NCI-H2081 treated with DMSO at 0.1 percent for 48 hours (cell line): Measurements from ENCODE around the gene BSN.

Experiments used
- DNase-seq: peaks from one replicate; lab custom pipeline; 2025; lab: John Stamatoyannopoulos, UW

Gene BSN

DNA sequence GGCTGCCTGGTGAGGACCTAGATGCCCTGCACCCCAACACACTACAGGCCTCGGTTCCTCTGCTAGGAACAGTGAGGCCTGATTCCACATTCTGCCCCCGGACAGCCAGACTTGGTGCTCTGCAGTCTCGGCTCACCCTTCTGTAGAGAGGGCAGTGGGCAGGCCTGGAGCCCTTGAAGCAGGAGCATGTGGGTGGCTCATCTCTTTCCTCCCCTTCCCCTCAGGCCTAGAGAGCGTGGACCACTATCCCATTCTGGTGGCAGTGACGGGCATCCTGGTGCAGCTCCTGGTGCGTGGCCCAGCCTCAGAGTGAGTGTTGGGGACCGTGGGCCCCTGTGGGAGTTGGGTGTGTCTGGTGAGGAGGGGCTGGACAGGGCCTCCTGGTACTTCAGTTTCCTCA is 161.9 kb downstream of the BSN start:
- DNase-seq = no peak

DNA sequence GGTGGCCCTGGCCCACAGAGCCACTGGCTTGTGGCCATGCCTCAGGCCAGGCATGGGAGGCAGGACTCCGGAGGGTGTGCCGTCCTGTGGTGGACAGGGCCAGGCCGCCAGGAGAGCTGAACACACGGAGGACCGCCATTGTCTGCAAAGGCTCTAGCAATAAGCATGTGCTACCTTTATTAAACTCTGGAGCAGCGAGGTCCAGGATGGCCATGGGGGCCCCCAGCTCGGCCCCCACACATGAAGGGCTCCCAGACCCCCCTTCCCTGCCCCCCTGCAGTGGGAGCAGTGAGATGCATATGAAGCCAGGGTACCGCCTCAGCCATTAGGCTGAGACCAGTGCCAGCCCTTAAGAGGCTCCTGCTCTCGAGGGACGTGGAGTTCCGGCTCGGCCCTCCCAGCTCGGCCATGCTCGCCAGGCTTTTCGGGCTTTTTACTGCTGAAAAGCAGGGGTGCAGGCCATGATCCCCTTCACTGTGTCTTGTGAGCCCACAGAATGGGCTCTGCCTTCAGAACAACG is 162.5 kb downstream of the BSN start:
- no peak for DNase-seq

DNA sequence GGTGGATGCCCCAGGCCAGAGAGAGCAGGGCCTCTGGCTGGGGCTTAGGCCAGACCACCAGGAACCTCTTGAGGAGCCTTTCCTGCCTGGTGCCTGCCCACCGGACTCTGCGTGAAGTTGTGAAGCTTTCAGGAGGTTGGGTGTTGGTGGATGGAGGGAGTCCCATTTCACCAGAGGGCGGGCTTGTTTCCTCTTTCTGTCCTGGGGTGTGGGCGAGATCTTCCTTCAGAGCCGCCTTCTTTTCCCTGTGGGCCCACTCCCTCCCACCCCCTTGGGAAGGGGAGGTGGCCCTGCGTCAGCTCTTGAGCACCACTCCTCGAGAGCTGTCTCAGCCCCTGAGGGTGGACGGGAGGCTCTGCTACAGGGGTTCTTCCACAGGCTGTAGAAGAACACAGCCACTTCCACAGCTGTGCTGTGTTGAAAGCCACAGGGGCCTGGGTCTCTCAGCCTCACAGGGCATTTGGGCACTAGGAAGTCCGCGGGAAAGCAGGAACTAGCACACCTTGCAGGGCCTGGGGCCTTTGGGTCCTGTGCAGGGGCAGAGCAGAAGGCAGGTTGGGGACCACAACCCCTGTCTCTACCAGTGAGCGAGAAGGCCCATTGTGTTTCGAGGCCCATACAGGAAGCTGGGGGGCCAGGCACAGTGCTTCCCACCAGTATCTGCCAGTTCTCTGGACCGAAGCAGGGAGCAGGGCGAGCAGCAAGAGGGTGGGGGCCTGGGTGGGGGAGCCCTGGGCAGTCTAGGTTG is 163.1 kb downstream of the BSN start:
- no peak for DNase-seq

GRCh38 chr3:49717959-49718857 is 163.9 kb downstream of the BSN start:
- no peak for DNase-seq

DNA sequence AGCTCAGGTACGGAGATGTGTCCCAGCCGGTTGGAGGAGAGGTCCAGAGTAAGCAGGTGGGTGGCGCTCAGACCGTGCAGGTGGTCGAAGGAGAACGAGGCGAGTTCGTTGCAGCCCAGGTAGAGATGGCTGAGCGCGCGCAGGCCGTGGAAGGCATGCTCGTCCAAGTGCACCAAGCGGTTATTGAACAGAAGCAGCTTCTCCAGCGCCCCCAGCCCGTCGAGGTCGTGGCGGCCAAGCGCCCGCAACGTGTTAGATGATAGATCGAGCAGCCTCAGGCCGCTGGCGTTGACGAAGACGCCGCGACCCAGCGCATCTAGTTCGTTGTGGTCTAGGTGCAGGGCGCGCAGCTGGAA is 164.6 kb downstream of the BSN start:
- no peak for DNase-seq

- DNase-seq = peak; percentile 57
Observed at GRCh38 chr3:49719214-49719884, 165.1 kb downstream of the BSN start, which contains the start of gene AMIGO3. Gene AMIGO3, minus strand, starts transcription at chr3:49719684. Its CDS starts 219 bp downstream, at chr3:49719465.
